ENCODE results near the gene IFNL2.

The IFNL2 gene

DNA sequence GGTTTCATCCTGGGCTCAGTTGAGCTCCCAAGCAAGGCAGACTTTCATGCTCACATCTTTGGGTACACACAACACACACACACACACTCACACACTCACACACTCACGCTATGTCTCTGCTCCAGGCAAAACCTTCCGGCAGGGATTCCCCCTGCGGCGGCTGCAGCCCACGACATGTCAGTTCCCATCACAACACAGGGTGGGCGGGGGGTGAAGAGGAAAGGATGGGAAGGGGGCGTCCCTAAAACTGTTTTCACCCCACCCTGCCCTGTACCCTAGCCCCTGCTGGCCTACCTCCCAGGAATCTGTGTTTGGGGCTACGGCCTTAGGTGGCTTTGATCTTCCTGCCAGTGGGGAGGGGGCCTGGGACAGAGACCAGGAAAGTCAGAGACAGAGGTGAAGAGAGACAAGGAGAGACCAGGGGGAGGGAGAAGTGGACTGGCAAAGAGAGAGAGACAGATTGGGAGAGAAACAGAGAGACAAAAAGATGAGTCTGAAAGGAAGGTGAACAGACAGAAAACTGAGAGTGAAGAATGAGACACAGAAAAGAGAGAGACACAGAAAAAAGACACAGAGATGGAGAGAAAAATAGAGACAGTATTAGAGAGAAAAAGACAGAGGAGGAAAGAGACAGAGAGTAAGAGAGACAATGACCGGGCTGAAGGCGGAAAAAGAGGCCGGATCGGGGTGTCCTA is 48.6 kb downstream of the IFNL2 start:
- Histone ChIP-seq H3K27ac (ENCODE audit: insufficient read depth, low read length, poor library complexity, severe bottlenecking) (no peak overlapping the region), H3K9me3 (ENCODE audit: control insufficient read depth, low read length) (no peaks in the 10 kb centered on the region), H3K4me3 (ENCODE audit: insufficient read depth, low read depth, low read length, poor library complexity, severe bottlenecking) (no peak overlapping the region), H3K36me3 (ENCODE audit: control insufficient read depth, insufficient read depth, low read length) (peaks cover 12% of the 10 kb centered on the region), H3K27me3 (replicated peaks; ENCODE audit: control insufficient read depth, insufficient read depth, low read length, poor library complexity, severe bottlenecking) (no peaks in the 10 kb centered on the region), H3K4me1 (ENCODE audit: control insufficient read depth, insufficient read depth, low read length, poor library complexity, severe bottlenecking) (peaks cover 13% of the 10 kb centered on the region)
- DNase-seq, result no peak

DNA sequence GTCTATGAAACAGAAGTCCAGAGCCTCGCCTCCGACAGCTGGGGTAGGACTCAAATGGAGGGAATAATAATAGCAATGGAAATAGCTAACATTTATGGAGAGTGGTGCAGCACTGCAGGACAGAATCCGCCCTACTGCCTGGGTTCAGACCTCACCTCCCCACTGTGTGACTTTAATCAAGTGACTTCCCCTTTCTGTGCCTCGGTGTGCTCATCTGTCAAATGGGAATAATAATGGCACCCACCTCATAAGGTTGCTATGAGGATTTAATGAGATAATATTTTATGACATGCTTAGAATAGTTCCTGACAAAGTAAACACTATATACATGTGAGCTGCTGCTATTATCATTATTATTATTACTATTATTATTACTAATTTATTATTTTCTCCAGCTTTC is 49.3 kb downstream of the IFNL2 start:
- Histone ChIP-seq H3K27me3 (replicated peaks; ENCODE audit: control insufficient read depth, insufficient read depth, low read length, poor library complexity, severe bottlenecking) (no peaks in the 10 kb centered on the region), H3K27ac (ENCODE audit: insufficient read depth, low read length, poor library complexity, severe bottlenecking) (no peak overlapping the region), H3K9me3 (ENCODE audit: control insufficient read depth, low read length) (no peaks in the 10 kb centered on the region), H3K4me3 (ENCODE audit: insufficient read depth, low read depth, low read length, poor library complexity, severe bottlenecking) (no peak overlapping the region), H3K4me1 (ENCODE audit: control insufficient read depth, insufficient read depth, low read length, poor library complexity, severe bottlenecking) (peaks cover 13% of the 10 kb centered on the region), H3K36me3 (ENCODE audit: control insufficient read depth, insufficient read depth, low read length) (peaks cover 12% of the 10 kb centered on the region)
- DNase-seq, result no peak

DNA sequence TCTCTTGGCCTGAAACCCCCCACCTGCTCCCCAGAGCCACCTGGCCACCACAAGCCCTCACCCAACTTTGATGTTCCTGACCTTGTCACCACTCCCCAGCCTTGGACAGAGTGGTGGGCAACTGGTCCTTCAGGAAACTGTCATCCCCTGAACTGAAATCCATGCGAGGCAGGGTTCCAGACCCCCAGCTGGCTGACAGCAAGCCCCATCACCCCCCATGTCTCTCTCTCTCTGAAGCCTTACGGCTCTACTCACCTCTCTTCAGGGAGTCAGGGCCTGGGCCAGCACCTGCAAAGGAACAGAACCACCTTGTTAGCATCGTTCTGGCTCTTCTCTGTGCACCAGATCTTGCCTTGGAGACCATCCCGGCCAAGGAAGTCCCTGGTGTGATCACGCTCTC is 49.9 kb downstream of the IFNL2 start:
- Histone ChIP-seq H3K27ac (ENCODE audit: insufficient read depth, low read length, poor library complexity, severe bottlenecking) (no peak overlapping the region), H3K27me3 (replicated peaks; ENCODE audit: control insufficient read depth, insufficient read depth, low read length, poor library complexity, severe bottlenecking) (no peaks in the 10 kb centered on the region), H3K4me1 (ENCODE audit: control insufficient read depth, insufficient read depth, low read length, poor library complexity, severe bottlenecking) (peaks cover 13% of the 10 kb centered on the region), H3K4me3 (ENCODE audit: insufficient read depth, low read depth, low read length, poor library complexity, severe bottlenecking) (no peak overlapping the region), H3K9me3 (ENCODE audit: control insufficient read depth, low read length) (no peaks in the 10 kb centered on the region), H3K36me3 (ENCODE audit: control insufficient read depth, insufficient read depth, low read length) (peaks cover 12% of the 10 kb centered on the region)
- DNase-seq, result no peak

DNA sequence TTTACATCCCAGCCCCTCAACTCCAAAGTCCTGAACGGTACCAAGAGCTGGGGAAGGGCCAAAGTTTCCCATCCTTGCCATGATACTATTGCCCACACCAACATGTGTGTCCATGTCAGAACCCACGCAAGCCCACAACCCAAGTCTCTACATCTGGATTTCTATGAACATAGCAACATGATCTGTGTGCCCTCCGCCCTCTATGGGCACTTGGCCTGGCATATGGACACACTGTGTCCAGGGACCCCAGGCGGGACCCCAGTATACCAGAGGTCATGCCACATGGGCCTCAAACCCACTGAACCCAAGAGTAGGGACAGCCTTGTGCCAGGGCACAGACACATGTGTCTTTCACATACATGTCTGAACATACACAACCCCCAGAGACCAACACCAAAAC is 50.5 kb downstream of the IFNL2 start:
- Histone ChIP-seq H3K27me3 (replicated peaks; ENCODE audit: control insufficient read depth, insufficient read depth, low read length, poor library complexity, severe bottlenecking) (no peaks in the 10 kb centered on the region), H3K4me3 (ENCODE audit: insufficient read depth, low read depth, low read length, poor library complexity, severe bottlenecking) (no peak overlapping the region), H3K36me3 (ENCODE audit: control insufficient read depth, insufficient read depth, low read length) (peaks cover 7% of the 10 kb centered on the region), H3K9me3 (ENCODE audit: control insufficient read depth, low read length) (no peaks in the 10 kb centered on the region), H3K4me1 (ENCODE audit: control insufficient read depth, insufficient read depth, low read length, poor library complexity, severe bottlenecking) (peaks cover 13% of the 10 kb centered on the region), H3K27ac (ENCODE audit: insufficient read depth, low read length, poor library complexity, severe bottlenecking) (no peak overlapping the region)
- DNase-seq, result no peak

DNA sequence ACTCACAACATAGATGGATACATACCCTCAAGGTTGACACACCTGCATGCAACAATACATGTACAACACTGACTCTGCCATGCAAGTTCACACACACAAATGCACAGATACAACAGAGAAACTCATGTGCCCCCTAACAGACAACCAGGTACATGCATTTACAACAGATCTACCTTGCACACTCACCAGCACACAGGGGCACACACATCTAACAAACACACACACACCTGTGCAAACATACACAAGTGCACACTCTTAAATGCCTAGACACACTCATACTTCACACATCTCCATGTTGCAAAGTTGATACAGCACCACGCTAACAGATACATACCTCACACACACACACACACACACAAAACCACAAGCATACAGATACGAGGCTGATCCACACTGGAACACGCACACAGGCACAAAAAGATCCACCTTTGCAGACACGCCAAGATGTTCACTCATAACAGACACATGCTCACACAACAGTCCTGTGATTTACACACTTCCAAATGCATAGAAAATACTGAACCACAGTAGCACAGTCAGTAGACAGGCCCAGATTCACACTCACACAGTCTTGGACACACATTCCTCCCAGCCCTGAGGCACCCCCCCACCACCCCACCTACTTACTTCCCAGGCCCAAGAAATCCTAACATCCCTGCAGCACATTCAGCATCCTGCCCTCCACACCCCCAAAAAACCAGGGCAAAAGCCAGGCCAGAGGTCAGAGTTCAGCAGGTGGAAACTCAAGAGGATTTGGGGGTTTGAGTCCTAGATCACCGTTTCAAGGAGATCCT is 51.1 kb downstream of the IFNL2 start:
- Histone ChIP-seq H3K4me1 (ENCODE audit: control insufficient read depth, insufficient read depth, low read length, poor library complexity, severe bottlenecking) (peaks cover 13% of the 10 kb centered on the region), H3K27ac (ENCODE audit: insufficient read depth, low read length, poor library complexity, severe bottlenecking) (no peak overlapping the region), H3K9me3 (ENCODE audit: control insufficient read depth, low read length) (no peaks in the 10 kb centered on the region), H3K4me3 (ENCODE audit: insufficient read depth, low read depth, low read length, poor library complexity, severe bottlenecking) (no peak overlapping the region), H3K27me3 (replicated peaks; ENCODE audit: control insufficient read depth, insufficient read depth, low read length, poor library complexity, severe bottlenecking) (no peaks in the 10 kb centered on the region), H3K36me3 (ENCODE audit: control insufficient read depth, insufficient read depth, low read length) (peaks cover 1% of the 10 kb centered on the region)
- no peak for DNase-seq

All from effector memory CD4-positive, alpha-beta T cell (primary cell).